OCI-LY1 (cell line): ENCODE data around the gene DPH5.

Experiments
- H2AFZ ChIP-seq: fragments of 200-600 bp; sonication (generic), shearing (Covaris generic); 2 replicates; pipeline ENCODE4 v1.6.0; 2014; ENCODE audit warnings: antibody characterized with exemption, mild to moderate bottlenecking, low read length
- H3F3A ChIP-seq: fragments of 200-600 bp; sonication (generic), shearing (Covaris generic); 2 replicates; pipeline ENCODE4 v1.6.0; 2014; ENCODE audit warnings: mild to moderate bottlenecking, antibody characterized with exemption, low read length, moderate library complexity; ENCODE audit not compliant: insufficient read depth
- H3K27ac ChIP-seq: fragments of 200-600 bp; sonication (generic); 2 replicates; pipeline ENCODE4 v1.5.1; 2014; ENCODE audit warnings: low read length, mixed run types, mild to moderate bottlenecking, low read depth; ENCODE audit not compliant: poor library complexity, severe bottlenecking
- H3K27me3 ChIP-seq: fragments of 200-600 bp; sonication (generic); 2 replicates; pipeline ENCODE4 v1.6.0; 2014; ENCODE audit warnings: antibody characterized with exemption, mild to moderate bottlenecking, low read length, moderate library complexity; ENCODE audit not compliant: insufficient read depth
- H3K36me3 ChIP-seq: fragments of 200-600 bp; sonication (generic); 2 replicates; pipeline ENCODE4 v1.6.1; 2014; ENCODE audit warnings: mild to moderate bottlenecking, antibody characterized with exemption, low read length, moderate library complexity, mixed read lengths; ENCODE audit not compliant: insufficient read depth
- H3K4me1 ChIP-seq: fragments of 200-600 bp; sonication (generic); 2 replicates; pipeline ENCODE4 v1.5.1; 2014; ENCODE audit warnings: mild to moderate bottlenecking, low read length, moderate library complexity; ENCODE audit not compliant: insufficient read depth, severe bottlenecking
- H3K4me2 ChIP-seq: fragments of 200-600 bp; sonication (generic), shearing (Covaris generic); 2 replicates; pipeline ENCODE4 v1.6.1; 2014; ENCODE audit warnings: low read length
- H3K4me3 ChIP-seq: fragments of 200-600 bp; sonication (generic); 2 replicates; pipeline ENCODE4 v1.5.1; 2014; ENCODE audit warnings: low read length, low read depth, mild to moderate bottlenecking, mixed read lengths; ENCODE audit not compliant: poor library complexity, severe bottlenecking
- H3K79me2 ChIP-seq: fragments of 200-600 bp; shearing (Covaris generic); 2 replicates; pipeline ENCODE4 v1.6.1; 2016; ENCODE audit warnings: mixed run types, low read length, mixed read lengths; ENCODE audit not compliant: insufficient read depth
- H3K9ac ChIP-seq: fragments of 200-600 bp; sonication (generic), shearing (Covaris generic); 2 replicates; pipeline ENCODE4 v1.6.1; 2014; ENCODE audit warnings: mild to moderate bottlenecking, low read length, mixed read lengths
- H3K9me2 ChIP-seq: fragments of 200-600 bp; sonication (generic), shearing (Covaris generic); 2 replicates; pipeline ENCODE4 v1.6.1; 2014; ENCODE audit warnings: low read depth, mild to moderate bottlenecking, low read length, mixed read lengths
- H3K9me3 ChIP-seq: fragments of 200-600 bp; shearing (Covaris generic); 2 replicates; pipeline ENCODE4 v1.6.1; 2014; ENCODE audit warnings: low read length, mixed read lengths
- H4K20me1 ChIP-seq: fragments of 200-600 bp; sonication (generic), shearing (Covaris generic); 2 replicates; pipeline ENCODE4 v1.6.0; 2016; ENCODE audit warnings: mild to moderate bottlenecking, low read length; ENCODE audit not compliant: insufficient read depth
- CTCF ChIP-seq: fragments of 200-600 bp; sonication (generic), shearing (Covaris generic); IDR thresholded peaks from 2 replicates; pipeline ENCODE4 v1.5.1; 2017; ENCODE audit warnings: mild to moderate bottlenecking, antibody characterized with exemption, low read length, moderate library complexity, mixed read lengths
- EZH2 ChIP-seq: fragments of 200-600 bp; sonication (generic), shearing (Covaris generic); IDR thresholded peaks from 2 replicates; pipeline ENCODE4 v1.8.0; 2017; ENCODE audit warnings: borderline replicate concordance, mixed run types, mild to moderate bottlenecking, antibody characterized with exemption, low read length, moderate library complexity, mixed read lengths

DPH5 gene

GRCh38 chr1:100968621-100969020 is 57.0 kb downstream of the DPH5 start:
- Histone ChIP-seq H3K4me1 (no peaks in the 10 kb centered on the region), H2AFZ (no peak overlapping the region), H3K27me3 (no peaks in the 10 kb centered on the region), H3K79me2 (no peaks in the 10 kb centered on the region), H3K36me3 (peaks cover 32% of the 10 kb centered on the region), H3K9me3 (no peaks in the 10 kb centered on the region), H3K9ac (no peak overlapping the region), H3F3A (no peaks in the 10 kb centered on the region), H3K4me2 (no peak overlapping the region), H3K9me2 (no peaks in the 10 kb centered on the region), H4K20me1 (no peaks in the 10 kb centered on the region), H3K4me3 (no peak overlapping the region), H3K27ac (no peak overlapping the region)
- TF ChIP-seq EZH2 (no peak), CTCF (no peak)

GRCh38 chr1:100960098-100960497 is 65.5 kb downstream of the DPH5 start:
- Histone ChIP-seq H3K9me3 (no peaks in the 10 kb centered on the region), H3K27ac (no peak overlapping the region), H3K4me3 (no peak overlapping the region), H3F3A (no peaks in the 10 kb centered on the region), H3K9me2 (no peaks in the 10 kb centered on the region), H2AFZ (no peak overlapping the region), H3K4me1 (no peaks in the 10 kb centered on the region), H4K20me1 (no peaks in the 10 kb centered on the region), H3K79me2 (no peaks in the 10 kb centered on the region), H3K4me2 (no peak overlapping the region), H3K27me3 (no peaks in the 10 kb centered on the region), H3K9ac (no peak overlapping the region), H3K36me3 (peaks cover 11% of the 10 kb centered on the region)
- no peak for TF ChIP-seq CTCF
- TF ChIP-seq EZH2 = no peak

DNA sequence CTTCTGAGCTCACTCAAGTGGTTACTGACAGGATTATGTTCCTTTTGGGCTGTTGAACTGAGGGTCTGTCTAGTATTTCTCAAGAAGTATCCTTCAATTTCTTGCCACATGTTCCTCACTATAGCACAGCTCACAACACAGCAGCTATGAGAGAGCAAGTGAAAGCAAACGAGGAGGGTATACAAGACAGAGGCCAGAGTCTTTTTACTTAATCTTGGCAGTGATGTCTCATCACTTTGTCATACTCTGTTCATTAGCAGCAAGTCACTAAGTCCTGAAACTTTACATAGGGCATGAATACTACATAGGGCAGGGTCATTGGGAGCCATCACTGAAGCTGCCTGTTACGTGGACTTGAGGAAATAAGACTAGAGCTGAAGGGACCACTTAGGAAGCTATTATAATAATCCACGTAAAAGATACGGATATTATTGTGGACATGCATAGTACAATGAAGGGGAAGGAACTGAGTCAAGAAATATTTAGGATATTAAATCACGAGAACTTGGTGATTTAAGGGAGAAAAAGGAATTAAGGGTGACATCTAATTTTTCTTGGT is 66.0 kb downstream of the DPH5 start:
- Histone ChIP-seq H3K27ac (no peak overlapping the region), H3K4me2 (no peak overlapping the region), H3K36me3 (peaks cover 9% of the 10 kb centered on the region), H2AFZ (no peak overlapping the region), H3K4me3 (no peak overlapping the region), H3K9me2 (no peaks in the 10 kb centered on the region), H3K9me3 (no peaks in the 10 kb centered on the region), H3K27me3 (no peaks in the 10 kb centered on the region), H3K79me2 (no peaks in the 10 kb centered on the region), H3F3A (no peaks in the 10 kb centered on the region), H3K9ac (no peak overlapping the region), H3K4me1 (no peaks in the 10 kb centered on the region), H4K20me1 (no peaks in the 10 kb centered on the region)
- TF ChIP-seq EZH2 (no peak), CTCF (no peak)
